Hepatocyte (in vitro differentiated cells): ENCODE results near the gene SCAMP3.

ENCODE experiments used
- EZH2 ChIP-seq: fragments of 200-600 bp; sonication (generic); IDR thresholded peaks from 2 replicates; pipeline ENCODE4 v1.6.1; 2016; ENCODE audit warnings: antibody characterized with exemption, mild to moderate bottlenecking, borderline replicate concordance
- TF ChIP-seq, protein P1 (sequence below): fragments of 200-600 bp; sonication (generic); IDR thresholded peaks from 2 replicates; pipeline ENCODE4 v1.5.1; 2016; ENCODE audit warnings: antibody characterized with exemption, mild to moderate bottlenecking; ENCODE audit not compliant: poor library complexity

DNA sequence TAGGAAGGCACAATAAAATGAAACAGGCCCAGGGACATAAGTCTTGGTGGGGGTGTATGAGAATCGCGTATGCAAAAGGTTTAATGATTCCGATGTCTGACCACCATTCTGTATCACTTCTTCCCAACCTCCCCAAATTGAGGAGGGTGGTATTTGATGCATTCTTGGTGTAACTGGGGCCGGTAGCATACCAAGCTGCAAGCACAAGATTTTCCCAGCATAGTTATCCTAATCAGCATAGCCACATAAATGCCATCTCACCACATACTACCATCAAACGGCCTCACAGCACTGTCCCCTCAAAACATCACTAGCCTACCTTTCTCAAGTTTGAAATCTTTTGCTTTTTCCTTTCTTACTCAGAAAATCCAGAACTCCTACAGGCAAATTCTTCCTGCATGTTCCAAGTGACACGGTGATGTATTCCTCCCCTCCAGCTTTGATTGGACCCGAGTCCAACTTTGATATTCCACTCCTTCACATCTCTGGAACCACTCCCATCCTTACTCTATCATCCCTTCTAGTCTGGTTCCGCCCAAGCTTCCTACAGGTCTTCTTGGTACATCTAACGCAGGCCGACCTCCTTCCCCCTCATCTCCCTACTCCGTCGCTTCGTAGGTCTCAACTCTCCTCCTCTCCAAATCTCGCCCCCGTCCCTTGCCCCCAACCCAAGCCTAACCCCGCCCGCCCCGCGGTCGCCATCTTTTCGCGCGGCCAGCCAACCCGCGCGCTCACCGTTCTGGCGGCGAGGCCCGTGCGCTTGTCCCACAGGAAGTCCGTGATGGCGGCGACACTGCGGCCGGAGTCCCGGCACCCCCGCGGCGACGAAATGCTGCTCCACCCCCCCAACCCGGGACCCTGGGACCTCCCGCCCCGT is 10.5 kb upstream of the SCAMP3 start:
- TF ChIP-seq, protein P1, sequence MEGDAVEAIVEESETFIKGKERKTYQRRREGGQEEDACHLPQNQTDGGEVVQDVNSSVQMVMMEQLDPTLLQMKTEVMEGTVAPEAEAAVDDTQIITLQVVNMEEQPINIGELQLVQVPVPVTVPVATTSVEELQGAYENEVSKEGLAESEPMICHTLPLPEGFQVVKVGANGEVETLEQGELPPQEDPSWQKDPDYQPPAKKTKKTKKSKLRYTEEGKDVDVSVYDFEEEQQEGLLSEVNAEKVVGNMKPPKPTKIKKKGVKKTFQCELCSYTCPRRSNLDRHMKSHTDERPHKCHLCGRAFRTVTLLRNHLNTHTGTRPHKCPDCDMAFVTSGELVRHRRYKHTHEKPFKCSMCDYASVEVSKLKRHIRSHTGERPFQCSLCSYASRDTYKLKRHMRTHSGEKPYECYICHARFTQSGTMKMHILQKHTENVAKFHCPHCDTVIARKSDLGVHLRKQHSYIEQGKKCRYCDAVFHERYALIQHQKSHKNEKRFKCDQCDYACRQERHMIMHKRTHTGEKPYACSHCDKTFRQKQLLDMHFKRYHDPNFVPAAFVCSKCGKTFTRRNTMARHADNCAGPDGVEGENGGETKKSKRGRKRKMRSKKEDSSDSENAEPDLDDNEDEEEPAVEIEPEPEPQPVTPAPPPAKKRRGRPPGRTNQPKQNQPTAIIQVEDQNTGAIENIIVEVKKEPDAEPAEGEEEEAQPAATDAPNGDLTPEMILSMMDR: no peak
- no peak for TF ChIP-seq EZH2
